ENCODE results near the gene CEP164. TPM values are rescaled to one million over a fixed set of nuclear protein-coding genes. Genes with fewer than 3 reads are reported as not detected.

CEP164 gene
- total RNA-seq, 1 experiment from 2014 or later = 21.0 TPM

- TF ChIP-seq AR (CRISPR knock-in tag; IDR thresholded peaks at IDR 0.05) = no peak
Observed at GRCh38 chr11:117302228-117302627, 25.4 kb upstream of the CEP164 start (continued).

- ChIA-PET POLR2A (no interaction called here), CTCF (interaction anchor here (0.7 to 1.8 kb wide), 4 partner anchors 9 to 165 kb away, joined by 3 to 10 read pairs (median 8); partner anchors contain the start of gene BACE1)
- H3K4me3 Mint-ChIP-seq = no peak overlapping the region
- no peaks in the 10 kb centered on the region for H3K36me3 Mint-ChIP-seq
- no peak overlapping the region for H3K27ac Mint-ChIP-seq
- H3K4me1 Mint-ChIP-seq = peaks cover 35% of the 10 kb centered on the region
- no peak for DNase-seq (ENCODE audit: low spot score)
- no peaks in the 10 kb centered on the region for H3K9me3 Mint-ChIP-seq
- no peak for ATAC-seq
- peaks cover 4% of the 10 kb centered on the region; the same call in 1 of the 2 replicates for H3K27me3 Mint-ChIP-seq (ENCODE audit: low read depth)
- TF ChIP-seq USF1 (CRISPR knock-in tag; IDR thresholded peaks at IDR 0.05) (no peak), ZSCAN18 (CRISPR knock-in tag; IDR thresholded peaks at IDR 0.05) (no peak), JAZF1 (CRISPR knock-in tag; IDR thresholded peaks at IDR 0.05) (no peak), MLX (CRISPR knock-in tag; IDR thresholded peaks at IDR 0.05) (no peak), USF2 (CRISPR knock-in tag; IDR thresholded peaks at IDR 0.05) (no peak), NFE2L1 (CRISPR knock-in tag; IDR thresholded peaks at IDR 0.05) (no peak)
Observed at GRCh38 chr11:117303101-117303500, 24.6 kb upstream of the CEP164 start.

GRCh38 chr11:117303646-117304315, 23.9 kb upstream of the CEP164 start:
- DNase-seq (ENCODE audit: low spot score) = no peak
- Mint-ChIP-seq H3K4me3 (no peak overlapping the region), H3K4me1 (peaks cover 37% of the 10 kb centered on the region), H3K9me3 (no peaks in the 10 kb centered on the region), H3K36me3 (no peaks in the 10 kb centered on the region), H3K27me3 (ENCODE audit: low read depth) (peaks cover 4% of the 10 kb centered on the region; the same call in 1 of the 2 replicates), H3K27ac (no peak overlapping the region)
- CTCF ChIA-PET = interaction anchor here (1.7 to 1.8 kb wide), 2 partner anchors 12 to 123 kb away, joined by 9 to 10 read pairs; partner anchors contain the start of gene BACE1
- TF ChIP-seq USF2 (CRISPR knock-in tag; IDR thresholded peaks at IDR 0.05) (peak; percentile 34; the same call in 1 of the 2 replicates), USF1 (CRISPR knock-in tag; IDR thresholded peaks at IDR 0.05) (0 out of 2 replicates have a peak, but pooled peaks have one; percentile 20), ATF3 (CRISPR knock-in tag; conservative IDR thresholded peaks at IDR 0.05) (no peak)
- peak; percentile 30 for ATAC-seq
- POLR2A ChIA-PET = no interaction called here

- Mint-ChIP-seq H3K9me3 (no peaks in the 10 kb centered on the region), H3K27ac (no peak overlapping the region), H3K27me3 (ENCODE audit: low read depth) (peaks cover 4% of the 10 kb centered on the region; the same call in 1 of the 2 replicates), H3K4me3 (no peak overlapping the region), H3K36me3 (no peaks in the 10 kb centered on the region), H3K4me1 (peaks cover 25% of the 10 kb centered on the region)
- ChIA-PET POLR2A (no interaction called here), CTCF (interaction anchor here (1.7 kb wide), 1 partner anchor 11 kb away, joined by 5 read pairs; the partner anchor contains the start of gene BACE1)
- TF ChIP-seq ZMAT4 (CRISPR knock-in tag; IDR thresholded peaks at IDR 0.05) (no peak), HMGA2 (CRISPR knock-in tag; IDR thresholded peaks at IDR 0.05) (no peak)
- DNase-seq (ENCODE audit: low spot score) = no peak
- no peak for ATAC-seq
Observed at GRCh38 chr11:117305145-117305544, 22.5 kb upstream of the CEP164 start.
